HCT116 (cell line): ENCODE results near the gene VAV2. TPM values are rescaled to one million over a fixed set of nuclear protein-coding genes. Genes with fewer than 3 reads are reported as not detected.

Experiments used
- total RNA-seq: library from RNA; stranded (reverse); gene quantifications from one replicate; pipeline ENCODE4 v1.2.1, GENCODE V29; 2021; ENCODE audit not compliant: unreplicated experiment

Gene VAV2
- total RNA-seq, 1 experiment from 2014 or later: 33.2 TPM

Other genes starting within 250 kb of the VAV2 start
- gene BRD3OS, start 33.2 kb upstream of the VAV2 start, total RNA-seq: 17.0 TPM
- gene BRD3, start 75.7 kb upstream of the VAV2 start, total RNA-seq: 40.7 TPM
- 55.8 TPM for gene WDR5, start 143.8 kb upstream of the VAV2 start, total RNA-seq
- gene RNU6ATAC, start 172.2 kb upstream of the VAV2 start, total RNA-seq: 57.2 TPM